Large intestine (tissue), 3 donors: ENCODE measurements around the gene DSCAML1. TPM values are rescaled to one million over a fixed set of nuclear protein-coding genes. Genes with fewer than 3 reads are reported as not detected.

ENCODE experiments used
- DNase-seq, 2 donors: peaks; one replicate each; pipeline versions ENCODE4 v3.0.0 to v3.0.0-alpha.2; 2013
- H3K27ac ChIP-seq: one replicate; pipeline ENCODE4 v1.5.1; 2013; ENCODE audit warnings: low read length
- H3K27me3 ChIP-seq: 2 replicates; pipeline ENCODE4 v1.6.1; 2013; ENCODE audit warnings: low read length; ENCODE audit not compliant: control insufficient read depth, insufficient read depth
- H3K36me3 ChIP-seq: 2 replicates; pipeline ENCODE4 v1.6.1; 2013; ENCODE audit warnings: low read length; ENCODE audit not compliant: control insufficient read depth, insufficient read depth
- H3K4me1 ChIP-seq: one replicate; pipeline ENCODE4 v1.6.1; 2013; ENCODE audit warnings: low read length; ENCODE audit not compliant: control insufficient read depth, insufficient read depth
- H3K4me3 ChIP-seq: one replicate; pipeline ENCODE4 v1.5.1; 2013; ENCODE audit warnings: low read length
- H3K9me3 ChIP-seq: one replicate; pipeline ENCODE4 v1.6.1; 2013; ENCODE audit warnings: mild to moderate bottlenecking, low read depth, low read length, moderate library complexity; ENCODE audit not compliant: control insufficient read depth
- WGBS: methylation state at CpG from one replicate; pipeline ENCODE4 v1.1.5; 2013; ENCODE audit warnings: low lambda C conversion rate; ENCODE audit not compliant: insufficient coverage; 5-methylcytosine and 5-hydroxymethylcytosine counted together
- polyA plus RNA-seq: library from polyadenylated mRNA; unstranded; fragments of 120-200 nt; gene quantifications from one replicate; pipeline ENCODE4 v1.2.1, GENCODE V29; 2013

Gene DSCAML1
- polyA plus RNA-seq, 1 donor: 1.6 TPM

GRCh38 chr11:117789241-117789640 is 7.8 kb downstream of the DSCAML1 start:
- peaks cover 14% of the 10 kb centered on the region for H3K4me1 ChIP-seq
- no peak for DNase-seq
- peaks cover 18% of the 10 kb centered on the region for H3K27me3 ChIP-seq
- no peak overlapping the region for H3K4me3 ChIP-seq
- no CpG with 5 or more reads among the region's 4 CpGs for WGBS
- H3K36me3 ChIP-seq: no peaks in the 10 kb centered on the region
- no peak overlapping the region for H3K27ac ChIP-seq
- H3K9me3 ChIP-seq: no peaks in the 10 kb centered on the region

DNA sequence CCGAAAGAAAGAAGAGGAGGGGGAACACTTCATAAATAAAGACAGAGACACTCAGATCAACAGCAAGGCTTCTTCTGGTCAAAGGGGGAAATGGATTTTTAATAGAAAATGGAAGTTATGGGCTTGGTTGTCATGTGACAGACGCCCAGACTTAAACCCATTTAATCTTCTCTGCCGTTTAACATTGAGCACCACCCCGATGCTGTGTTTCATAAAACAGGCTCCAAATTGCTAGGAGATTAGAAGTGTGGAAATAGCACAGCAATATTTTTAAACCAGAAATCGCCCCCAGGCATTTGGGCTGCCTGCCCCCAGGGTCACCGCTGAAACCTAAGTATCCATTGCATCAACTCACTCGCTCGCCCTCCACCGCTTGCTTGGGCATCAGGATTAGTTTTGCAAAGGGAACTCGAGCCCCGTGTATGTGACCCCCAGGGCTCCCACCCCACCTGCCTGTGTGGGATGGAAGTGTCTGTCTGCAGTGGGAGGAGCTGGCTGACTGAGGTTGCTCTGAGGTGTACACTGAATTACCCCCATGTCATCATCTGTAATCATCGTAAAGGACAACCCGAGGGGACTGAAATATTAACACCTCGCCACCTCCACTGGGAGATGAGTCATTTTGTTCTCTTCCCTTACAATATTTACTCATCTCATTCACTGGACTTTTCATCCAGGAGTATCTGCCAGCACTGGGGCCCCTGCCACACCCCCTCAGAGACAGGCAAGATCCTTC is 10.7 kb downstream of the DSCAML1 start:
- Histone ChIP-seq H3K27me3 (no peaks in the 10 kb centered on the region), H3K36me3 (no peaks in the 10 kb centered on the region), H3K4me1 (peaks cover 14% of the 10 kb centered on the region), H3K9me3 (no peaks in the 10 kb centered on the region), H3K27ac (no peak overlapping the region), H3K4me3 (no peak overlapping the region)
- peak; percentile 77 to 89 for DNase-seq
- 0% methylated on average over 1 of the region's 14 CpGs for WGBS

DNA sequence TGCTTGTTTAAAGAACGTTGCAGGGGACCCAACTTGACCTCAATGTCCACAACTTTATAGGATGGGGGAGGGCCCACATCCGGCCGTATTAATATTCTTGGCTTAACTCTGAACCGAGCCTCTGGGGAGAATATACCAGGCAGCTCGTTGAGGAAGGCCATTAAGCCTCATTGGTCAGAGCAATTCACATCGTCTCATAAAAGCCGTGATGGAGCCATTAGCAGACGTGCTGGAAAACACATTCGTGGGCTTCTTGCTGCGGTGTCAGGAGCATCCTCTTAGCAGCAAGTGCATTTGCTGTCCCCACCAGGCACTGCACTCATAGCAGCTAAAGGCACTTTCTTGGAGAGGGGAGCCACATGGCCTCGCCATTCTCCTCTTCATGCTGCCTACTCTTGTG is 14.9 kb downstream of the DSCAML1 start:
- no peak for DNase-seq
- WGBS: 40% methylated on average over 1 of the region's 11 CpGs
- H3K27ac ChIP-seq: no peak overlapping the region
- H3K4me1 ChIP-seq: peaks cover 13% of the 10 kb centered on the region
- peaks cover 4% of the 10 kb centered on the region for H3K36me3 ChIP-seq
- no peaks in the 10 kb centered on the region for H3K9me3 ChIP-seq
- no peak overlapping the region for H3K4me3 ChIP-seq
- H3K27me3 ChIP-seq: no peaks in the 10 kb centered on the region

- no CpG with 5 or more reads among the region's 4 CpGs for WGBS
- Histone ChIP-seq H3K36me3 (peaks cover 4% of the 10 kb centered on the region), H3K9me3 (no peaks in the 10 kb centered on the region), H3K4me1 (peaks cover 8% of the 10 kb centered on the region), H3K27me3 (no peaks in the 10 kb centered on the region), H3K4me3 (no peak overlapping the region), H3K27ac (no peak overlapping the region)
- no peak for DNase-seq
Measured at GRCh38 chr11:117781627-117782026, 15.4 kb downstream of the DSCAML1 start.

DNA sequence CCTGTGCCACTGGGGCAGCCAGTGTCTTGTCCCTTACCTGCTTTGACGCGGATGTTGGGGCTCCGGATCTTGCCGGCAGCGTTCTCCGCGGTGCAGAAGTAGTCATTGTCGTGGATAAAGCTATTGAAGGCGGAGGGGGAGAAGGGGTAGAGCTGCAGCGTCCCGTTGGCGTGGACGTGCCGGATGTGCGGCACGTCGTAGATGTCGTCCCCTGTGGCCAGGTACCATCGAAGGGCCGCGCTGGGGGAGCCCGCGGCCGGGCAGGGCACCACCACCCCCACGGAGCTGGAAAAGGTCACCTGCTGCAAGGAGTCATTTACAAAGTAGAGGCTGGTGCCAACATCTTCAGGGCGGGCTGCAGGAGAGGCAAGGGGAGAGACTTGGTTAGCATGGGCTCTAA is 16.6 kb downstream of the DSCAML1 start:
- no peaks in the 10 kb centered on the region for H3K9me3 ChIP-seq
- no peaks in the 10 kb centered on the region for H3K27me3 ChIP-seq
- H3K27ac ChIP-seq: no peak overlapping the region
- H3K4me1 ChIP-seq: no peaks in the 10 kb centered on the region
- H3K4me3 ChIP-seq: no peak overlapping the region
- peaks cover 4% of the 10 kb centered on the region for H3K36me3 ChIP-seq
- DNase-seq: no peak
- WGBS: no CpG with 5 or more reads among the region's 26 CpGs

DNA sequence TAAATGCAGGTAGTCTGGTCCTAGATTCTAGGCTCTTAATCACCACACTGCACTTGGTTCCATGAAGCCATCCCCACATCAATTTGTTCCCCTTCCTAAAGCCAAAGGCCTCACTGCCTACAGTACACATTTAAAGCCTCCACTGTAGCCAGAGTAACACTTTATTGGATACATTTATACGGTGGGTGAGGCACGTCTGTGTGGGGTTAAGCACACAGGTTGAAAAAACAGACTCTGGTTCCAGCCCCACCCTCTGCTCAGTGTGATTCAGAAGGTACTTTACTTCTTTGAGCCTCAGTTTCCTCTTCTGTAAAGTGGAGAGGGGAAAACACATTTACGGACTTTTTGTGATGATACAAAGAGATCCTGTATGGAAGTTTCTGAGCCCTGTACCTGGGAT is 22.5 kb downstream of the DSCAML1 start:
- no CpG with 5 or more reads among the region's 3 CpGs for WGBS
- no peak for DNase-seq
- no peaks in the 10 kb centered on the region for H3K9me3 ChIP-seq
- H3K27ac ChIP-seq: no peak overlapping the region
- no peaks in the 10 kb centered on the region for H3K27me3 ChIP-seq
- H3K4me3 ChIP-seq: no peak overlapping the region
- peaks cover 2% of the 10 kb centered on the region for H3K36me3 ChIP-seq
- no peaks in the 10 kb centered on the region for H3K4me1 ChIP-seq

DNA sequence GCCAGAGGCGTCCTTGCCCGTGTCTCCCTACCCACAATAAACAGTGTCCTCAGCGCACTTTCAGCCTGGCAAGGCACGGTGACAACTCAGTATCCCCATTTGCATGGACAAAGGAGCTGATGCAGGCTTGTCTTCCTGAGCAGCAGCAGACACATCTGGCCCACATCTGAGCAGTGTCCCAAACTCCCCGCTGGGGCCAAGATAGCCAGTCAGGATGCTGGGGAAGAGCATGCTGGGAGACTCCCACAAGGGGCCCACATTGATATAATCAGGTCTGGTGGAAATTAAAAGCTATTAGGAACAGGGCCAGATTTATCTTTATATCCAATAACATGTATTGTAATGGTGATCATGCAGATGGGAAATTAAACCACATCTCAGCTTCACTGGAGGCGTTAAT is 24.7 kb downstream of the DSCAML1 start:
- Histone ChIP-seq H3K4me1 (no peaks in the 10 kb centered on the region), H3K27ac (no peak overlapping the region), H3K9me3 (no peaks in the 10 kb centered on the region), H3K27me3 (no peaks in the 10 kb centered on the region), H3K36me3 (no peaks in the 10 kb centered on the region), H3K4me3 (no peak overlapping the region)
- DNase-seq: no peak
- no CpG with 5 or more reads among the region's 6 CpGs for WGBS

DNA sequence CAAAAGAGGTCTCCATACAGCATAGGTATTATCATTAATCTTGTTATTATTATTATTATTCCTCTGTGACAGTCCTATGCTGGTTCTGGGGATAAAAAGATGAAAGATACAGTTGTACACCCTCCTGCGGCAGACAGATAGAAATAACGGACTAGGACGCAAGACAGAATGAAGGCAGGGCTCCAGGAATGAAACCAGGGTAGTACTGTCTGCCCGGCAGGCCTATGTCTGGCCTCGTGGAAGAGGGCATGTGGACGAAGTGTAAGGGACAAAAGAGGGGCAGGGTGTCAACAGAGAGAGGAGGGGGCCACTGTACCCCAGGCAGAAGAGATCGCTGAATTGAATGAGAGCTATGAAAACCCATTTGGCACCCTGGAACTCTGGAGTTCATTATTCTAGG is 25.2 kb downstream of the DSCAML1 start:
- H3K4me3 ChIP-seq: no peak overlapping the region
- no peak for DNase-seq
- H3K9me3 ChIP-seq: no peaks in the 10 kb centered on the region
- H3K27ac ChIP-seq: no peak overlapping the region
- H3K4me1 ChIP-seq: no peaks in the 10 kb centered on the region
- 83% methylated on average over 2 of the region's 7 CpGs for WGBS
- H3K27me3 ChIP-seq: no peaks in the 10 kb centered on the region
- no peaks in the 10 kb centered on the region for H3K36me3 ChIP-seq

GRCh38 chr11:117771197-117771596 is 25.8 kb downstream of the DSCAML1 start:
- WGBS: no CpG with 5 or more reads among the region's 6 CpGs
- no peaks in the 10 kb centered on the region for H3K27me3 ChIP-seq
- no peak overlapping the region for H3K4me3 ChIP-seq
- H3K27ac ChIP-seq: no peak overlapping the region
- no peak for DNase-seq
- H3K9me3 ChIP-seq: no peaks in the 10 kb centered on the region
- no peaks in the 10 kb centered on the region for H3K4me1 ChIP-seq
- no peaks in the 10 kb centered on the region for H3K36me3 ChIP-seq

DNA sequence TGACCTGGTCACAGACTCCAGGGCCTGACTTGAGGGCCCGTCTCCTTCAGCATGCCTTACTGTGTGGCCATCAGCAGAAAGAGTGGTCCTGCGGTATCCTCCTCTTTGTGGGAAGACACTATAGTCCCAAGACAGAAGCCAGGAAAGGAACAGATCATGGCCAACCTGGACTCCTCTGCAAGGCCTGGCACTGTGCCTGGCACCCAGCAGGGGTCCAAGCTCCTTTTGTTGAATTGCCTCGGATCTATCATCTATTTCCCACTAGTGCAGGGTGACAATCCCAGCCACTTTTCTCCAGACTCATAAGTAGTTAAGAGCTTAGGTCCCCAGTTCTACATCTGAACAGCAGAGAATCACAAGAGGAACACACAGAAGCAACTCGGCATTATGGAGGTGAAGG is 27.0 kb downstream of the DSCAML1 start:
- H3K27me3 ChIP-seq: no peaks in the 10 kb centered on the region
- no peak for DNase-seq
- H3K4me1 ChIP-seq: no peaks in the 10 kb centered on the region
- no peaks in the 10 kb centered on the region for H3K36me3 ChIP-seq
- H3K27ac ChIP-seq: no peak overlapping the region
- H3K9me3 ChIP-seq: no peaks in the 10 kb centered on the region
- H3K4me3 ChIP-seq: no peak overlapping the region
- WGBS: no CpG with 5 or more reads among the region's 4 CpGs

DNA sequence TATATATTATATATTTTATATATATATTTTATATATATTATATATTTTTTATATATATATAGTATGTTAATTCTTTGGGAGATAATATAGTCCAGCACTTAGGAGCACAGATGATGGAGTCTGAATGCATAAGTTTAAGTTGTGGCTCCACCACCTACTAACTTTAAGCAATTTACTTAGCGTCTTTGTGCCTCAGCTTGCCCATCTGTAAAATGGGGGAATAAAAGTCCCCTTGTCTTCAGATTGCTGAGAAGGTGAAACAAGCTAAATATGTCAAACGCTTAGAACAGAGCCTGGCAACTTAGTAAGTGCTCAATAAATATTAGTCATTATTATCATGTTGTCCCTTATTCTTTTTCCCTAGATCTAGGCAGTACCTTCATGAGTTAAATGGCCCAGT is 27.5 kb downstream of the DSCAML1 start:
- no peak for DNase-seq
- H3K4me1 ChIP-seq: no peaks in the 10 kb centered on the region
- H3K27ac ChIP-seq: no peak overlapping the region
- H3K27me3 ChIP-seq: no peaks in the 10 kb centered on the region
- no peak overlapping the region for H3K4me3 ChIP-seq
- 100% methylated on average over 1 of the region's 2 CpGs for WGBS
- no peaks in the 10 kb centered on the region for H3K9me3 ChIP-seq
- no peaks in the 10 kb centered on the region for H3K36me3 ChIP-seq
